OCI-LY1 (cell line): ENCODE measurements around the gene CLDN34.

Source experiments
- H2AFZ ChIP-seq: fragments of 200-600 bp; sonication (generic), shearing (Covaris generic); 2 replicates; pipeline ENCODE4 v1.6.0; 2014; ENCODE audit warnings: antibody characterized with exemption, mild to moderate bottlenecking, low read length
- H3F3A ChIP-seq: fragments of 200-600 bp; sonication (generic), shearing (Covaris generic); 2 replicates; pipeline ENCODE4 v1.6.0; 2014; ENCODE audit warnings: mild to moderate bottlenecking, antibody characterized with exemption, low read length, moderate library complexity; ENCODE audit not compliant: insufficient read depth
- H3K27ac ChIP-seq: fragments of 200-600 bp; sonication (generic); 2 replicates; pipeline ENCODE4 v1.5.1; 2014; ENCODE audit warnings: low read length, mixed run types, mild to moderate bottlenecking, low read depth; ENCODE audit not compliant: poor library complexity, severe bottlenecking
- H3K27me3 ChIP-seq: fragments of 200-600 bp; sonication (generic); 2 replicates; pipeline ENCODE4 v1.6.0; 2014; ENCODE audit warnings: antibody characterized with exemption, mild to moderate bottlenecking, low read length, moderate library complexity; ENCODE audit not compliant: insufficient read depth
- H3K36me3 ChIP-seq: fragments of 200-600 bp; sonication (generic); 2 replicates; pipeline ENCODE4 v1.6.1; 2014; ENCODE audit warnings: mild to moderate bottlenecking, antibody characterized with exemption, low read length, moderate library complexity, mixed read lengths; ENCODE audit not compliant: insufficient read depth
- H3K4me1 ChIP-seq: fragments of 200-600 bp; sonication (generic); 2 replicates; pipeline ENCODE4 v1.5.1; 2014; ENCODE audit warnings: mild to moderate bottlenecking, low read length, moderate library complexity; ENCODE audit not compliant: insufficient read depth, severe bottlenecking
- H3K4me2 ChIP-seq: fragments of 200-600 bp; sonication (generic), shearing (Covaris generic); 2 replicates; pipeline ENCODE4 v1.6.1; 2014; ENCODE audit warnings: low read length
- H3K4me3 ChIP-seq: fragments of 200-600 bp; sonication (generic); 2 replicates; pipeline ENCODE4 v1.5.1; 2014; ENCODE audit warnings: low read length, low read depth, mild to moderate bottlenecking, mixed read lengths; ENCODE audit not compliant: poor library complexity, severe bottlenecking
- H3K79me2 ChIP-seq: fragments of 200-600 bp; shearing (Covaris generic); 2 replicates; pipeline ENCODE4 v1.6.1; 2016; ENCODE audit warnings: mixed run types, low read length, mixed read lengths; ENCODE audit not compliant: insufficient read depth
- H3K9ac ChIP-seq: fragments of 200-600 bp; sonication (generic), shearing (Covaris generic); 2 replicates; pipeline ENCODE4 v1.6.1; 2014; ENCODE audit warnings: mild to moderate bottlenecking, low read length, mixed read lengths
- H3K9me2 ChIP-seq: fragments of 200-600 bp; sonication (generic), shearing (Covaris generic); 2 replicates; pipeline ENCODE4 v1.6.1; 2014; ENCODE audit warnings: low read depth, mild to moderate bottlenecking, low read length, mixed read lengths
- H3K9me3 ChIP-seq: fragments of 200-600 bp; shearing (Covaris generic); 2 replicates; pipeline ENCODE4 v1.6.1; 2014; ENCODE audit warnings: low read length, mixed read lengths
- H4K20me1 ChIP-seq: fragments of 200-600 bp; sonication (generic), shearing (Covaris generic); 2 replicates; pipeline ENCODE4 v1.6.0; 2016; ENCODE audit warnings: mild to moderate bottlenecking, low read length; ENCODE audit not compliant: insufficient read depth
- EZH2 ChIP-seq: fragments of 200-600 bp; sonication (generic), shearing (Covaris generic); IDR thresholded peaks from 2 replicates; pipeline ENCODE4 v1.8.0; 2017; ENCODE audit warnings: borderline replicate concordance, mixed run types, mild to moderate bottlenecking, antibody characterized with exemption, low read length, moderate library complexity, mixed read lengths
- TF ChIP-seq, protein P1 (sequence below): fragments of 200-600 bp; sonication (generic), shearing (Covaris generic); IDR thresholded peaks from 2 replicates; pipeline ENCODE4 v1.5.1; 2017; ENCODE audit warnings: mild to moderate bottlenecking, antibody characterized with exemption, low read length, moderate library complexity, mixed read lengths

The CLDN34 gene

DNA sequence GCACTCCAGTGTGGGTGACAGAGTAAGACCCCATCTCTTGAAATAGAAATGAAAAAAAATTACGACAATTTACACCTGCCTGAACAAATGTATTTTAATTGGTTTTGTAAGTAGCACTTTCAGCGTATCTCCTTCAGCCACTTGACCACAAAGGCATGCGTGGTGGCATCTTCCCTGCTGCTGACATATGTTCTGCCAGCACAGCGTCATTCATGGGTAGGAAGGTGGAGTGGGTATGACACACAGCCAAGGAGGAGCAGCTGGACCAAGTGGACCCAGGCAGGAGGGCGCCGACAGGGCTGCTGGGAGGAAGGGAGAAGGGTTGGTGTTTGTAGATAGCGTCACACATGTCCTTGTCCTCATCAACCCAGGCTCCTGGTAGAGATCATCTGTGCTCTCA is 28.6 kb upstream of the CLDN34 start:
- Histone ChIP-seq H3K27me3 (no peaks in the 10 kb centered on the region), H2AFZ (no peak overlapping the region), H3K36me3 (no peaks in the 10 kb centered on the region), H3K9ac (no peak overlapping the region), H3K4me3 (no peak overlapping the region), H3K4me1 (no peaks in the 10 kb centered on the region), H3K9me2 (no peaks in the 10 kb centered on the region), H3K27ac (no peak overlapping the region), H3K79me2 (no peaks in the 10 kb centered on the region), H3F3A (no peaks in the 10 kb centered on the region), H4K20me1 (no peaks in the 10 kb centered on the region), H3K9me3 (no peaks in the 10 kb centered on the region), H3K4me2 (no peak overlapping the region)
- TF ChIP-seq EZH2, result no peak
- TF ChIP-seq, protein P1, sequence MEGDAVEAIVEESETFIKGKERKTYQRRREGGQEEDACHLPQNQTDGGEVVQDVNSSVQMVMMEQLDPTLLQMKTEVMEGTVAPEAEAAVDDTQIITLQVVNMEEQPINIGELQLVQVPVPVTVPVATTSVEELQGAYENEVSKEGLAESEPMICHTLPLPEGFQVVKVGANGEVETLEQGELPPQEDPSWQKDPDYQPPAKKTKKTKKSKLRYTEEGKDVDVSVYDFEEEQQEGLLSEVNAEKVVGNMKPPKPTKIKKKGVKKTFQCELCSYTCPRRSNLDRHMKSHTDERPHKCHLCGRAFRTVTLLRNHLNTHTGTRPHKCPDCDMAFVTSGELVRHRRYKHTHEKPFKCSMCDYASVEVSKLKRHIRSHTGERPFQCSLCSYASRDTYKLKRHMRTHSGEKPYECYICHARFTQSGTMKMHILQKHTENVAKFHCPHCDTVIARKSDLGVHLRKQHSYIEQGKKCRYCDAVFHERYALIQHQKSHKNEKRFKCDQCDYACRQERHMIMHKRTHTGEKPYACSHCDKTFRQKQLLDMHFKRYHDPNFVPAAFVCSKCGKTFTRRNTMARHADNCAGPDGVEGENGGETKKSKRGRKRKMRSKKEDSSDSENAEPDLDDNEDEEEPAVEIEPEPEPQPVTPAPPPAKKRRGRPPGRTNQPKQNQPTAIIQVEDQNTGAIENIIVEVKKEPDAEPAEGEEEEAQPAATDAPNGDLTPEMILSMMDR, result no peak

DNA sequence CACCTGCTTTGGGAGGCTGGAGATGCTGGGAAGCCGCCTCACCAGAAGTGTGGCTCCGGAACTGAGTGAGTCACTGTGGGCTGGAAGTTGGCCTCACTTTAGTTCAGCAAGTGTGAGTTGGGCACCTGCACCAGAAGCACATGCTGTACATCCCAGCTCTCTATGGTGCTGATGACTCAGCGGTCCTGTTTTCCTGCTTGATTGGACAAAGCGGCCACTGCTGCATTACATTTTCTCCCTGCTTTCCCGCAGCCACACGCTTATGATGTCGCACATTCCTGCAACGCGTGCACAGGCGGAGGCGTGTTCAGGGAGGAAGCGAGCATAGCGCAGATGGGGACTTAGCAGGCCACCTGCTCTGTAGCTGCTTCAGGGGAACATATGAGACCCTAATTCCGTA is 26.7 kb upstream of the CLDN34 start:
- Histone ChIP-seq H3K4me1 (no peaks in the 10 kb centered on the region), H3K9me2 (no peaks in the 10 kb centered on the region), H3K27ac (no peak overlapping the region), H3K27me3 (no peaks in the 10 kb centered on the region), H3K4me3 (no peak overlapping the region), H3K9ac (no peak overlapping the region), H3K9me3 (no peaks in the 10 kb centered on the region), H4K20me1 (no peaks in the 10 kb centered on the region), H3K36me3 (no peaks in the 10 kb centered on the region), H3K79me2 (no peaks in the 10 kb centered on the region), H3F3A (no peaks in the 10 kb centered on the region), H2AFZ (no peak overlapping the region), H3K4me2 (no peak overlapping the region)
- TF ChIP-seq, protein P1, result no peak
- TF ChIP-seq EZH2, result no peak

DNA sequence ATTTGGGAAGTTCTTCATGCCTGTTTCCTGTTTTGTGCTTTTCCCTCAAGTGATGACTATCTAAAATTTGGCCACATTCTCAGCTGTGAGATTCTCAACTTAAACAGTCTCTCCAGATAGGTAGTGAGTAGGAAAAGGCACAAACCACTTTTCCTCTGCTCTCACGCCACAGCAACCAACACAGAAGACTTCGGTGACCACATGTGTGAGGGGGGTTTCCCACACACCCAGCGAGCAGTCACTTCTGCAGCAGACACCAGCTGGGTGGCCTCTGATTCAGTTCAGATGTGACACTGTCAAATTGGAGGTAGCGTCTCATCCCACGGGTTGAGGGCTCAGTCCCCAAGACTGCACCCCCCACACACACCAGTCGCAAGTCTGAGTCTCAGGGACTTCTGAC is 25.1 kb upstream of the CLDN34 start:
- TF ChIP-seq, protein P1, result no peak
- TF ChIP-seq EZH2, result no peak
- no peaks in the 10 kb centered on the region for H3K36me3 ChIP-seq
- no peaks in the 10 kb centered on the region for H3K27me3 ChIP-seq
- H3K9ac ChIP-seq, result no peak overlapping the region
- no peaks in the 10 kb centered on the region for H4K20me1 ChIP-seq
- no peaks in the 10 kb centered on the region for H3F3A ChIP-seq
- H3K27ac ChIP-seq, result no peak overlapping the region
- no peak overlapping the region for H3K4me2 ChIP-seq
- H2AFZ ChIP-seq, result no peak overlapping the region
- H3K4me3 ChIP-seq, result no peak overlapping the region
- H3K79me2 ChIP-seq, result no peaks in the 10 kb centered on the region
- H3K9me2 ChIP-seq, result no peaks in the 10 kb centered on the region
- H3K9me3 ChIP-seq, result no peaks in the 10 kb centered on the region
- no peaks in the 10 kb centered on the region for H3K4me1 ChIP-seq
